GM23248 (cell line): ENCODE data around the gene DNAI1.

Source experiments
- EZH2 ChIP-seq: fragments of 200-600 bp; sonication (generic); IDR thresholded peaks from 2 replicates; pipeline ENCODE4 v1.6.1; 2018; ENCODE audit warnings: antibody characterized with exemption, mild to moderate bottlenecking; ENCODE audit not compliant: insufficient read depth, poor library complexity, severe bottlenecking
- EZH2phosphoT487 ChIP-seq: fragments of 200-600 bp; sonication (generic); IDR thresholded peaks from 2 replicates; pipeline ENCODE4 v1.6.1; 2018; ENCODE audit warnings: antibody characterized with exemption, moderate library complexity, mild to moderate bottlenecking, low read depth; ENCODE audit not compliant: insufficient read depth

- TF ChIP-seq EZH2 (no peak), EZH2phosphoT487 (no peak)
These were observed 44.8 kb downstream of the DNAI1 start for GRCh38 chr9:34503406-34503805.
